GM10248 (cell line): ENCODE data around the gene RTEL1.
A peak's percentile ranks its signal among the peaks of the same experiment; 100 is the strongest.

Experiments used
- CTCF ChIA-PET: fragments of 300-600 bp; sonication (Branson Sonifier 250); formaldehyde crosslinking; extraction: SDS; loops from one replicate; lab custom pipeline; 2021; ENCODE audit warnings: antibody characterized with exemption; lab: Yijun Ruan, JAX
- POLR2A ChIA-PET: fragments of 350-650 bp; sonication (Branson Sonifier 250); formaldehyde crosslinking; extraction: SDS; loops from one replicate; lab custom pipeline; 2020; ENCODE audit warnings: antibody characterized with exemption; lab: Yijun Ruan, JAX
- DNase-seq: peaks from one replicate; pipeline ENCODE4 v3.0.0; 2012; ENCODE audit errors: extremely low spot score
- TF ChIP-seq, protein P1 (sequence below): IDR thresholded peaks from 2 replicates; pipeline ENCODE4 v1.5.1; 2012; ENCODE audit warnings: mild to moderate bottlenecking, low read depth; ENCODE audit errors: extremely low read depth, missing control alignments, control extremely low read depth

Gene RTEL1

GRCh38 chr20:63735859-63736718 lies 78.0 kb downstream of the RTEL1 start, which contains the start of gene LIME1:
Gene LIME1 (plus strand): TSS chr20:63736664. CDS start chr20:63737550, 886 bp downstream.
- ChIA-PET POLR2A (no interaction called here), CTCF (interaction anchor here (1.3 to 4.6 kb wide), 3 partner anchors 26 to 51 kb away, joined by 4 to 16 read pairs (median 5); partner anchors contain the start of genes ARFRP1 and ZGPAT)
- TF ChIP-seq, protein P1, sequence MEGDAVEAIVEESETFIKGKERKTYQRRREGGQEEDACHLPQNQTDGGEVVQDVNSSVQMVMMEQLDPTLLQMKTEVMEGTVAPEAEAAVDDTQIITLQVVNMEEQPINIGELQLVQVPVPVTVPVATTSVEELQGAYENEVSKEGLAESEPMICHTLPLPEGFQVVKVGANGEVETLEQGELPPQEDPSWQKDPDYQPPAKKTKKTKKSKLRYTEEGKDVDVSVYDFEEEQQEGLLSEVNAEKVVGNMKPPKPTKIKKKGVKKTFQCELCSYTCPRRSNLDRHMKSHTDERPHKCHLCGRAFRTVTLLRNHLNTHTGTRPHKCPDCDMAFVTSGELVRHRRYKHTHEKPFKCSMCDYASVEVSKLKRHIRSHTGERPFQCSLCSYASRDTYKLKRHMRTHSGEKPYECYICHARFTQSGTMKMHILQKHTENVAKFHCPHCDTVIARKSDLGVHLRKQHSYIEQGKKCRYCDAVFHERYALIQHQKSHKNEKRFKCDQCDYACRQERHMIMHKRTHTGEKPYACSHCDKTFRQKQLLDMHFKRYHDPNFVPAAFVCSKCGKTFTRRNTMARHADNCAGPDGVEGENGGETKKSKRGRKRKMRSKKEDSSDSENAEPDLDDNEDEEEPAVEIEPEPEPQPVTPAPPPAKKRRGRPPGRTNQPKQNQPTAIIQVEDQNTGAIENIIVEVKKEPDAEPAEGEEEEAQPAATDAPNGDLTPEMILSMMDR = no peak
- peak; percentile 57 for DNase-seq

- CTCF ChIA-PET = interaction anchor here (0.6 to 4.6 kb wide), 4 partner anchors 27 to 128 kb away, joined by 3 to 16 read pairs (median 4); partner anchors contain the start of genes ARFRP1, TPD52L2 and ZGPAT
- TF ChIP-seq, protein P1 = no peak
- POLR2A ChIA-PET = interaction anchor here (0.7 kb wide), 1 partner anchor 48 kb away, joined by 5 read pairs; no protein-coding TSS in a partner anchor
- DNase-seq = peak; percentile 47
Observed at GRCh38 chr20:63736893-63737694, 79.0 kb downstream of the RTEL1 start.

DNA sequence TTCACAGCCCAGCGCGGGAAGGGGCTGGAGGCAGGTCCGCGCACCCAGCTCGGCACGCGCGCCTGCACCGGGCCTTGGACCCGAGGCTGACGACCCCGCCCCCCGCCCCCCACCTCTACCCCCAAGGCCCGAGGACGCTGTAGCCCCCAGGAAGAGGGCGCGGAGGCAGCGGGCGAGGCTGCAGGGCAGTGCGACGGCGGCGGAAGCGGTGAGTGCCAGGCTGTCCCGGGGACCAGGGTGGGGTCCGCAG lies 79.5 kb downstream of the RTEL1 start:
- ChIA-PET CTCF (interaction anchor here (0.9 kb wide), 1 partner anchor 8 kb away, joined by 3 read pairs; no protein-coding TSS in a partner anchor), POLR2A (no interaction called here)
- DNase-seq = no peak
- TF ChIP-seq, protein P1 = no peak

GRCh38 chr20:63737945-63738686 lies 80.0 kb downstream of the RTEL1 start:
- TF ChIP-seq, protein P1 = no peak
- ChIA-PET CTCF (interaction anchor here (0.9 kb wide), 1 partner anchor 8 kb away, joined by 3 read pairs; no protein-coding TSS in a partner anchor), POLR2A (no interaction called here)
- DNase-seq = peak; percentile 65

GRCh38 chr20:63738687-63739129 lies 80.6 kb downstream of the RTEL1 start:
- ChIA-PET POLR2A (interaction anchor here (1.0 kb wide), 1 partner anchor 31 kb away, joined by 3 read pairs; the partner anchor contains the start of genes ARFRP1 and ZGPAT), CTCF (interaction anchor here (0.9 kb wide), 1 partner anchor 9 kb away, joined by 3 read pairs; no protein-coding TSS in a partner anchor)
- TF ChIP-seq, protein P1 = no peak
- peak; percentile 20 for DNase-seq
